GM18861 (cell line): ENCODE data around the gene PCBP4.

Experiments used
- ATAC-seq: cut with Tn5 transposase; IDR thresholded peaks from one replicate; pipeline ENCODE4 v1.9.1; 2021; ENCODE audit not compliant: unreplicated experiment

The PCBP4 gene

DNA sequence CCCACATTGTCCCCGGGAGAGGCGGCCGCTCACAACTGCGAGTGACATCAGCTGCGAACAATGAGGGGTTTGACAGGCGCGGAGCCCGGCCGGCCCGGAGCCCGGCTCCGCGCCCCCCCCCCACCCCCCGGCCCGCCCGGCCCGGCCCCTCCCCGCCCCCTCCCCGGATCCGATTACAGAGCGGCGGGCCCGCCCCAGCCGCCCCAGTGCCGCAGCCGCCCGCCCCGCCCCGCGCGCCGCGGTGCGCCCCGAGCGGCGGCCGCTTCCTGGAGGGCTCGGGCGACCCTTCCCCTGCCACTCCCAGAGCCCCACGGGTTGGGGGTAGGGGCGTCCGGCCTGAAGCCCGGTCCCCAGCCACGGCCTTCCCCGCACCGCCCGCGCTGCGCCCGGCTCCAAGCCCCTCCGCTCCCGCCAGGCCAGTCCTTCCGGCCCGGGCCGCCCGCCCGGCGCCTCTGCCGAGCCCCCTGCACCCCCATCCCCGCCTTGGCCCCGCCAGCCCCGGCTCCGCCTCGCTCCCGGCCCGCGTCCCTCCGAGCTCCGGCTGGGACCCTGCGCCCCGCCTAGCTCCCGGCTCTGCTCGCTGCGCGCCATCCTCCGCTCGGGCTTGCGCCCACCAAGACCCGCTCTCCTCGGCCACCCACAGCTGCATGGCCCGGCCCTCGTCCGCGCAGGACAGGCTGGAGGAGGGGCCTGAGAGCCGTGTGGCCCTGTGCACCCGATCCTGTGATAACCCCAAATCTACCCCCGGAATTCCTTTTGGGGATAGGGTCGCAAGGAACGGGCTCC lies at the start of gene PCBP4:
PCBP4 (minus strand) TSS at position 71 of the 786 bp plus-strand sequence. CDS start 6,214 bp downstream, outside the sequence.
- ATAC-seq = no peak

DNA sequence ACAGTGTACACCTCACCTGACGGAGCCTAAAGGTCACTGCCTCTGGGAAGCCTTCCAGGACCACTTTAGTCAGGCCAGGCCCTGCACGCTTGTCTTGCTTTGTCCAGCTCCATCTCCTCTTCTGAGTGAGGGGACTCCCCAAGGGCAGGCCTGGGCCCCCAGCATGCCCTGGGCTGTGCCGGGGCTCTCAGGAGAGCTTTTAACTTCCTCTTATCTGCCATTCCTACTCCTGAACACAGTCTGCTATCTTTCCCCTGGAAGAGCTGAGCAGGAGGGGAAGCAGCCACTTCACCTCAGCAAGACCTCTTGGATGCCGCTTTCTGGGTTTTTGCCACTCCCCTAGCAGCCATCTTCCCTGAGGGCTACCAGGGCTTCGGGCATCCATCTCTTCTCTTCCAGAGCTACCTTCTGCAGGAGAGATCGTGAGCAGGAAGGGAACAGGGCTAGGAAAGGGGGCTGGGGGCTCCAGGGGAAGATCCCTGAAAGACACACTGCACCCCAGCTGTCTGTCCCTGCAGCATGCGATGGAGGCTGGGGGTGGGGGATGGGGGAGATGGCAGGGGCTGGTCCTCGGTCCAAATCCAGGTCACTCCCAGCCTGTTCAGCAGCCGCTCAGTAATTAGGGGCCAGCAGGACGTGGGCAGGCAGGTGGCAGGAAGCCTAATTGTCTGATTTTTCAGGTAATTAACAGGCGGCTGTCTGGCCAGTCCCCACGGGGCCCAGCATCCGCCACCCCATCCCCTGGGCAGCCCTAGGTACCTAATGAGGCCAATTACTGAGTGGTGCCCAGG lies 48.4 kb upstream of the PCBP4 start:
- no peak for ATAC-seq

DNA sequence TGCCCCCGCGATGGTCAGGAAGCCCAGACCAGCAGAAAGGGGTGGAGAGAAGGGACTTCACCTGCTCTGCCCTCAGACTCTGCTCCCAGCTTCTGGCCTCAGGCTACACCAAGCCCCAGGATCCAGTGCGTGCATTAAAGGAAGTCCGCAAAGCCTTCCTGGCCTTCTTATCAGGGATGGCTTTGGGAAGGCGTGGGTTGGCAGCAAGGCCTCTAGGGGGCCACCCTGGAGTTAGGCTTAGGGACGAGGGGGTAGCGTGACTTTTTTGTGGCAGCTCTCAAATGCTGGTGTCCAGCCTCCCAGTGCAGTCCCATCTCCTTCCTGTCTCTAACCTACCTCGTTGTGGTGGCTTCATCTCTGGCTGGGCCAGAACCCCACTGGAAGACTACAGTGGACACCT lies 47.4 kb upstream of the PCBP4 start:
- ATAC-seq = no peak

DNA sequence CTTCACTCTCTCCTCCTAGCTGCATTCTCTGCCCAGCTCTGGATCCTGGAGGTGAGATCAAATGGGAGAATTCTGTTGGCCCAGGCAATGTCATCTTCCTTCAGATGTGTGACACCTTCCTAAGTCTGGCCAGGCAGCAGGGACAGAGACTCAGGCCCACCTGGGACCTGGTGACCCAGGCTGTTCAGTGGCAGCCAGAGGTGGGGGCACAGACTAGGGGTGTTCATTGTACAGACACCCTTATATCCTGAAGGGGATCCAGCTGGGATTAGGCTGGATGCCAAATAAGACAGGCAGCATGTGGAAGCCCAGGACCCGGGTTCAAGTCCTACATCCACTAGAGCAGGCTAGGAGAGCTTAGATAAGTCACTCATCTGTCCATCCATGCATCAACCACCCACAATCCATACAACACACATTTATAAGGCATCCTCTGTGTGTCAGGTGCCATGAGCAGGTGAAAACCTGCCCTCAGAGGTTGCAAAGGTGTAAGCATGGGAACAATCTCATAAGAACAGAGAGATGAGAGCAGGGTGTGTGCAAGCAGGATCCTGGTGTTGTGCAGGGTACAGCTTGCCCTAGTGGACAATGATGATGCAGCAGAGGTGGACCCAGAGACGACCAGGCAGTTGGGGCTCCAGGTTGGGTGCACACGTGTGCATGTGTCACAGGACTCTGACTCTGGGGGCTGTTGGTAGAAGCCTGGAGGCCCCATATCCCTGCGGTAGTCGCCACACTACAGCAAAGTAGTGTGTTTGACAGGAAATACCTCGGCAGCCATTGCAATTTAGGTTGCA lies 46.7 kb upstream of the PCBP4 start:
- ATAC-seq = no peak

DNA sequence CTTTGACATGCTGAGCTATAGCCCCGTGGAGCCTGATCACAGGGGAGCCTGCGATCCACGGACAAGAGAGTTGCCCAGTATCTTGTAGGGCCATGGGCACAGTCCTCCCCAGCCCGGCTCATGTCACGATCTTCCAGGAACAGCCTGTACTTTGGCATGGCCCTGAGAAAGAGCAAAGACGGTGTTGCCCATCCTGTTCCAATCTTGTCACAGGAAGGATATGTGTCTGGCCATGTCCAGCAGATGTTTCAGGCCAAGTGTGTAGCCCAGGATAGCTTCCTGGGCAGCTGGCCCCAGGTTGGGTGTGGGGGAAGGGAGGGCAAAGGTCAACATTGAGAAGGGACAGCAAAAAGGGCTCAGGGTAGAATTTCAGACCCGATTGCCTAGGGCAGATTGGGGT lies 45.4 kb upstream of the PCBP4 start:
- ATAC-seq = no peak

DNA sequence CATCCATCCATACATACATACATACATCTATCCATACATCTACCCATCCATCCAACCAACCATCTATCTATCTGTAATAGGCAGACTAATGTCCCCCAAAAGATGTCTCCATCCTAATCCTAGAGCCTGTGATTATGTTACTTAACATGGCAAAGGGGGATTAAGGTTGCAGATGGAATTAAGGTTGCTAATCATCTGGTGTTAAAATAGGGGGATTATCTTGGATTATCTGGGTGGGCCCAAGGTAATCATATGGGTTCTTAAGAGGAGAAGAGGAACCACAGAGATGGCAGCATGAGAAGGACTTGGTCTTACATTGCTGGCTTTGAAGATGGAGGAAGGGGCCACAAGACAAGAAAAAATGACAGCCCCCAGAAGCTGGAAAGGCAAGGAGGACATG lies 43.2 kb upstream of the PCBP4 start:
- ATAC-seq = no peak

DNA sequence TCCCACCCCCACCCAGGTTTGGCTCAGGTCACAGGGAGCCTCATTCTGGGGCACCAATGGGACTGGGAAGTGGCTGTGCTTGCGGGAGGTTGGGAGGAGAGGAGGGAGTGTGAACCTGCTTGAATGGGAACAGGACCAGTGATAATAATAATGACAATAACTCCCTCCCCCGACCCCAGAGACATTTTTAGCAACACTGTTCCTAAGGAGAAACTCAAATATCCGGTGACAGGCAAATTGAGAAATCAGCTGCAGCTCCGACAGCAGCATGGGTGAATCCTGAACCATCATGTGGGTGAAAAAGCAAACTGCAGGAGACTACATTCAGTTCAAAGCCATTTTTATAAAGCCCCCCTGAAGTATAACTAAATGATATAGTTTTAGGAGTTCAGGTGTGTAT lies 40.0 kb upstream of the PCBP4 start:
- no peak for ATAC-seq

DNA sequence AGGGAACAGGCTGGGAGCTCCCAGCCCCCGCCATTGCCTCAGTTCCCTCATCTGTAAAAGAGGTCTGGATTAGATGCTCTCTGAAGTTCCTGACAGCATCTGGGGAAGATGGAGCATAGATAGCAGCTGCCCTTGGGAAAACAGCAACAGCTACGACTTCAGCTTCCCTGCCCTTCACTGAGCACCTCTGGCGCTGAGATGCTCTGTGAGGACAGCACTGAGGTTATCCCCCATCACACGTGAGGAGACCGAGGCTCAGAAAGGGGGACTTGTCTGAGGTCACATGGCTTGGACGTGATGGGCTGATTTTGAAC lies 39.5 kb upstream of the PCBP4 start:
- no peak for ATAC-seq

DNA sequence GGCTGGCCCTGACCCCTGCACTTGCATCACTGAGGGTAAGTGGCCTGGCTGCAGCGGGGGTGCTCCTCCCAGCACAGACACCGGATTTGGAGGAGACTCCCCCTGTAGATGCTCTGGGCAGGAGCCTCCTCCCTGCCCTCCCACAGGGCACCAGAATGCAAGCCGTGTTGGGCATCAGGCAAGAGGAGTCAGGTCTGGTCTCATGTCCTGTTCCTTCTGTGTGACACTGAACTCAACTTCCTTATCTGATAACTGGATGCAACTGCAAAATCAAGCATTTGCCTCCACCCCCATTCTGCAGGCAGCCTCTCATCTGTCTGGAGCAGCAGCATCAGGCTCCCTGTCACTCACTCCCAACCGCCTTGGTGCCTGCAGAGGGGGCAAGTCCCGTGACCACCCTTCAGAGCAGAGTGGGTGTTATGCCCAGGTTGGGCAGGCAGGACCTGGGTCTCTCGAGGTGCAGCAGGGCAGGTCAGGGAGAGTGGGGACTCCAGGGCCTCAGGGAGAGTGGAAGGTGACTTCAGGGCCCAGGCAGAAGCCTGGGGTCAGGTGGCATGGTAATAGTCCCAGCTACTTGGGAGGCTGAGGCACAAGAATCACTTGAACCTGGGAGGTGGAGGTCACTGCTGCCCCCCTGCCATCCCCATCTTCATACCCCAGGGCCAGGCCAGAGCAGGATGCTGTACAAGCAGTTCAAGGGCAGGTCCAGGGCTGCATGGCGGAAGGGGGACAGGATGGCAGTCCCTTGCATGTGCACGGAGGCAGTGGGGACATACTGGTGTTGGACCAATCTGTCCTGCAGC lies 39.0 kb upstream of the PCBP4 start:
- no peak for ATAC-seq

DNA sequence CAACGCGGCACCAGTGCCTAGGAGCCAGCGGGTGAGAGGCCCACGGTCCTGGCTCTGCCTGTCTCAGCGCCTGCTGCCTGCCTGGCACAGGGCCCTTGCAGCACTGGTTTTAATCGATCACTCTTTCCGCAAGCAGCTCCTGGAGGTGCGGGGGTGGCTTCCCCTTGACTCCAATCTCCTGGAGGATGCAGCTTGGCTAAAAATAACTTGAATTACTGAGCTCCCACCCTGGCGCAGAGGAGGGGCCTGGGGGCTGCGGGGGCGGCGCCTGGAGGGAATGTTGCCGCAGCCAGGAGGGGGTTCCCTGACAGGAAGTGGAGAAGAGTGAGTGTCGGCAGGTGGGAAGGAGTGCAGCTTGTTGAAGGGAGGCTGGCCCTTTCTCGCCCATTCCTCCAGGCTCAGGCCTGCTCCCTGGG lies 38.3 kb upstream of the PCBP4 start:
- no peak for ATAC-seq

DNA sequence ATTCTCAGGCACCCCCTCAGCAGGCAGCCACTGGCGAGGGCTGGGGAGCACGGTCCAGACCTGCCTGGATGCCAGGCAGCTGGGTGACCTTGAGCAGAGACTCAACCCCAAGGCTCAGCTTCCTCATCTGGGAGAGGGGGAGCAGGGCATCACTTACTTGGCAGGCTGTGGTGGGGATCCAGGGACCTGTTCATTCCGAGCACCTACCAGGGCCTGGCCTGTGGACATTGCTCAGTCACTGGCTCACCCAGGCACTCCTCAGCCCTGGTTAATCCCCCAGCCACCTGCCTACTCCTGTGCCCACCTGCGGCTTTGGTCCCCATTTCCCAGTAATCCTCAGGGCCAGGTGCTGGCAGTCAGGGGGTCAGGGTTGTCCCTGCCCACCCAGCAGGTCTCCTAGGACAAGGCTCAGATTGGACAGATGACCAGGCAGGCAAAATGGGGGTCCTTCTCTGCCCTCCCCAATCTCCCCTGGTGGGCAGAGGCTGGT lies 37.7 kb upstream of the PCBP4 start:
- ATAC-seq = no peak

DNA sequence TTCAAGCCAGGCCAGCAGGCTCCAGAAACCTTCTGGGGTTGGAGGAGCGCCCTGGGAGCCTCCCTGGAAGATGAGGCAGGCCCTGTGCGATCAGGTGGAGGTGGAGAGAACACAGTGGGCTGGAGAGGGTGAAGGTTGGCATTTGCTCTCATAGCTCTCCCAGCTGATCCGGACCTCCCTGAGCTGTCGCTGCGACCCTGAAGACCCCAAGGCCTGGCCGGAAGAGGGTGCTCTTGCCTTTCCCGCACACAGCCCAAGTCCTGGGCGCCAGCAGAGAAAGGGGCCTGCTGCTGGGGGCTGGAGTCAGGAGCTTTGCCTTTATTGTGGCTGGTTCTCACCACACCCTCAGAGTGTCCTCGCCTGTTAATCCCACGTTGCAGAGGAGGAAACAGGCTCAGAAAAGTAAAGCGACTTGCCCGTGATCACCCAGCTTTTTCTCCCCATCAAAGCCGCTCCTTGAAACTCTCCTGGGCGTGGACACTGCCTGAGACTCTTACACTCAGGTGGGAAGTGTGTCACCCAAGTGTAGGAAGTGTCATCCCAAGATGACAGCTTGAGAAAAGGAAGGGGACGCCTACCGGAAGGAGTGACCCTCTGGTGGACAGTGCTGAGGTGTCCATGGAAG lies 37.0 kb upstream of the PCBP4 start:
- no peak for ATAC-seq

DNA sequence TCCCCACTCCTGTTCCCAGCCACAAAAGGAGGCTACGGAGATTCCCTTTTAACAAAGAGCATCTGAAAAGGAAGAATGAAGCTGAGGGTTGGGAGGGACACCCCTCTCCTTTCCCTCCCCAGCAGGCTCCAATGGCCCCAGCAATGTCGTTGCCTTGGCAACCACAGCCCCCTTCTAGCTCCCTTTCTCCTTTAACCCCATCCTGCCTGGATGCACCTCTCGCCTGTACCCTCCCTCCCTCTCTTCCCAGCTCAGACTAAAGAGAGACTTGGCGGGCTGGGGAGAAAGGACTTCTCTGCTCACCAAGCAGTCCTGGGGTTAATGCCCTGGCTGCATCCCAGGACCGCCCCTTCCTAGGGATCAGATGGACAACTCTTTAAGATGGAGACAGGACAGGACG lies 35.5 kb upstream of the PCBP4 start:
- ATAC-seq = no peak

DNA sequence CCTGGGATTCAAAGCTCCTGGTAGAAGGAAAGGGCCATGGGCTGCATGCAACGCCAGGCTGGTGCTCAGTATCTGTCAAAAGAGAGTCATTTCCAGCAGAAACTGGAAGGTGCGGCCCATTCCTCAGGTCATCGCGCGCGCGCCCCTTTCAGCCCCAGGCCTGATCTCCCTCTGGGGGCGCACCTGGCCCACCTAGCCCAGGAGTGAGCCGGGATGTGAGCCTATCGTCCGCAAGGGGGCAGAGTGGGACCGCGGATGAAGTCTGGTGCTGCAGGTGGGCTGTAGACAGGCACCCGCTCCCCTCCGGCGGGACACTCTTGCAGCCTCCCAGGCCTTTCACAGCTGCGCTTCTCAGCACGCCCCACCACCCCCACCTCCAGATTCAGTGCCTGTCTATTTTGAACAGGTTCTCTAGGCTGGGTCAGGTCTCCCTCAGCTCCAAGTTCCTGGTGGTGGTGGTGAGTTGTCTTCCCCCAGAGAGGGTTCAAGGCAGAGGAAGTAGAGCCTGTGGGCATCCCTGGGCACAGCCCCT lies 34.3 kb upstream of the PCBP4 start:
- peak; percentile 69 for ATAC-seq

DNA sequence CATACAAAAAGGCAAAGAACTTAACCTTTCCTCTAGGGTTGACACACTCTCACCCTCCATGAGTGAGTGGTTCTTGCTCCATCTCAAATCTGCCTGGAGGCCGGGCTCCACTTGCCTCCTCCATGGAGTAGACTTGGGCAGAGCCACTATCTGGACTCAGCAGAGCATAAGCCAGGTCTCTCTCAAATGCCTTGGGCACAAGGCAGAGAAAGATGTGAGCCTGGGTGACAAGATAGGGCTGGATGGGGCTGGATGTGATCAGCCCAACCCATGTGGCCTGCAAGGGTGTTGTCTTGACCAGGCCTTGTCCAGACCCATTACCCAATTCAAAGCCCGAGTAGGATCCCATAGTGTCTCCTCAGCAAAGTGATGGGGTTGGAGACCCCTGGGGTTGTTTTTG lies 32.6 kb upstream of the PCBP4 start:
- ATAC-seq = no peak

DNA sequence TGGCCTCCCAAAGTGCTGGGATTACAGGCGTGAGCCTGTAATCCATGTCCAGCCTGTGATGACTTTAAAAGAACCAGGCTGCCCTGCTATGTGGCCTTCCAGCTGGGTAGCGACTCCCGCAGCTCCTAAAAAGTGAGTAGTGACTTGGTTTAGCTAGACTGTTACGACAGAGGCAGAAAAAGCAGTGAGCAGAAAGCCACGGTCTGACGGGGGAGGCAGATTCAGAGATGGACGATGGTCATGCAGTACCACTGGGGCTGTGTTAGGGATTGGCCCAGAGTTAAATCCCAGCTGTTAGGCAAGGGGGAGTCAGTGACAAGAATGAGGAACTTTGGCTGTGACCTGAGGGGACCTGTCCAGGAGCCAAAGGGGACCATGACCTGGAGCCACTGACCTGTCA lies 31.5 kb upstream of the PCBP4 start:
- no peak for ATAC-seq

DNA sequence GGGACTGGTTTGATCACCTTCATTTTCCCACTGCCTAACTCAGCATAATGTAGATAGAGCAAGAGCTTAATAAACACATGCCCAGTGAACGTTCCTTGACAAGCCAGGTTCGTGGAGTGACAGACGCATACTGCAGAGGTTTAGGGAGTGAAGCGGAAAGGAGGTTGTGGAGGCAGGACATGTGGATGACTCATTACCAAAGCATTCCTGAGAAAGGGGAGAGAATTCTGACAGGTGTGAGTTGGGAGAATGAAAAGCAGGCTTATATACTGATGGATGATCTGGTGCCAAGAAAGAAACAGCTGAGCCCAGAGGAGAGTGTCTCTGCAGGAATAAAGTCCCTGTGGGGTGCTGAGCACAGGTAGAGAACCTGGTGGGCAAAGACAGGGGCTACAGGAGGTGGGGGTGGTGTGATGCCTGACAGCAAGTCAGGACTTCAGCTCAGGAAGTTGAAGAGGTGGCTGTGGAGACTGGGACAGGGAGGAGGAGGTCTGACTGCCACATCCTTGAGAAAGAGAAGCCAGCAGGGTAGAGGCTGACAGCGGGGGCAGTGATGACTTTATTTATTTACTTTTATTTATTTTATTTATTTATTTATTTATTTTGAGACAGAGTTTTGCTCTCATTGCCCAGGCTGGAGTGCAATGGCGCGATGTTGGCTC lies 30.8 kb upstream of the PCBP4 start:
- no peak for ATAC-seq

DNA sequence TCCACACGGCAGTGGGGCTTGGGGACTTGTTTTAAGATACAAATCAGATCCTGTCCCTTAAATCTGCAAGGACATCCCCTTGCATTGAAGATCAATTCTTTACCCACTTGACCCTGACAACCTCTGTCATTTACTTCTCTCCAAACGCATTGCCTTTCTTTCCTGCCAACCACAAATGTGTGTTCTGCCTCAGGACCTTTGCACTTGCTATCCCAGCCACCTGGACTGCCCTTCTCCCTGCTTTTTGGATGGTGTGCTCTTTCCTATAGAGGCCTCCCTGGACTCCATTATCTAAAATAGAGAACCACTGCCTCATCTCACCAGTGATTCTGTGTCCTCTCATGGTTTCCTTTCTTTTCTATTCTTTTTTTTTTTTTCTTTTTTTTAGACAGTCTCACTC lies 29.9 kb upstream of the PCBP4 start:
- ATAC-seq = no peak

DNA sequence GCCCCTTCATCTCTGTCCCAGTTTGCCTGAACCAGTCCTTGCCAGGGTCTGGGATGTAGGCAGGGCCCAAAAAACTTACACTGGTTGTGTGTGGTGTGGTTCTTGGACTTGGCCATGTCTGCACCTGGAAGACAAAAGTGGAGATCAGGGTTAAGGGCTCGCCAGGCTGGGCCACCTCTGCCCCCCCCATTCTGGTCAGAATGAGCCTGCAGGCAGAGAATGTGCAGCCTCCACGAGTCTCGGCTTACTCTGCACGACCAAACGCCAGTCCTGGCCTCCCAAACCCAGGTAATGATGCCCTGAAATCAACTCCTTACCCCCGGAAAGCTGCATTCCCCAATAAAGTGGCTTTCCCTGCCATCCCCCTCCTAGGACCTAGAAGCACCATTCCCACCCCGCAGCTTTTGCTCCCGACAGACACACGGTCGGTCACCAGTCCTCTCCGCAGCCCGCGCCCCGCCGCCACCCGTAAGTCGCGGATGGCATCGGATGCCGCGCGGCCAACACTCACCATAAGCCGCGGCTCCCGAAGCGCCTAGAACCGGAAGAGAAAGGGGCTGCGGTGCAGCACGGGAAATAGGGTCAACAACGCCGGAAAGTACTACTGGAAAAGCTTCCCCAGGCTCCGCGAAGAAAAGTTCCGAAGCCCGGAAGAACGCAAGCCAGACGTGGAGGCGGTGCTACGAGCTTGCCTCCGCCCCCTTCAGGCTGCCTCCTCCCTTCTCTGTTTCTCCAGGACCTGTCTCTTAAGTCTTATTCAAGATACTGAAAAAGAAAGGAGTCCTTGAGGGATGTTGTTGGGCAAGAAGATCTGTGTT lies 28.3 kb upstream of the PCBP4 start, which contains the start of gene RPL29:
RPL29 (minus strand) TSS at position 550 of the 818 bp plus-strand sequence; CDS start at position 116, 434 bp downstream.
- peak; percentile 81 for ATAC-seq
